GM18507 (cell line): ENCODE data around the gene PCDHGC3.
A peak's percentile ranks its signal among the peaks of the same experiment; 100 is the strongest.
"Not testable (repeated sequence)": the region's sequence is repeated elsewhere in the genome, so short reads cannot be mapped to it uniquely, and the experiment has no call there.

Experiments used
- DNase-seq: peaks from one replicate; pipeline ENCODE4 v3.0.0; 2011; ENCODE audit warnings: low read depth; ENCODE audit not compliant: insufficient read length; ENCODE audit errors: extremely low spot score
- FAIRE-seq: peaks from 2 replicates; lab custom pipeline; 2011; peaks lifted over from hg19 to GRCh38; lab: Jason Lieb, UNC

PCDHGC3 gene

DNA sequence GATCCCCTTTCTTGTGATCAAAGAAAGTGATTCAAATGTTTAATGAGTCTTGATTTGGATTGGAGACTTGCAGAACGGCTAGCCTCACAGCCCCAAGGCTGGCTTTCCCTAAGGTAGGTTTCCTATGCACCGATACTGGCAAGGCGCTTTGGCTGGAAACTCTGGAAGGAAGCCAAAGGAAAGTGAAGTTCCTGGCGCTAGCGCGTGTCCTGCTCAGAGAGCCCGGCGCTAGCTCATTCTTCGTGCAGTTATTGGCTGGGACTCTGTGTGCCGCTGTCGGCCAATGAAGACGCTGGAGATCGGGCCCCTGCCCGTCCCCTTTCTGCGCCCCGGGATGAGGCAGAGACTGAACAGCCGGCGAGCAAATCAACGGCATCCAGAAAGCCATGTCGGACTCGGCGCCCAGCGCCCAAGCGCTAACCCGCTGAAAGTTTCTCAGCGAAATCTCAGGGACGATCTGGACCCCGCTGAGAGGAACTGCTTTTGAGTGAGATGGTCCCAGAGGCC is at the start of gene PCDHGC3:
Gene PCDHGC3, plus strand, starts transcription at position 342 of the 507 bp plus-strand sequence. Its CDS starts 151 bp downstream, at position 493.
- DNase-seq (peak; percentile 67), FAIRE-seq (peak; percentile 82)

DNA sequence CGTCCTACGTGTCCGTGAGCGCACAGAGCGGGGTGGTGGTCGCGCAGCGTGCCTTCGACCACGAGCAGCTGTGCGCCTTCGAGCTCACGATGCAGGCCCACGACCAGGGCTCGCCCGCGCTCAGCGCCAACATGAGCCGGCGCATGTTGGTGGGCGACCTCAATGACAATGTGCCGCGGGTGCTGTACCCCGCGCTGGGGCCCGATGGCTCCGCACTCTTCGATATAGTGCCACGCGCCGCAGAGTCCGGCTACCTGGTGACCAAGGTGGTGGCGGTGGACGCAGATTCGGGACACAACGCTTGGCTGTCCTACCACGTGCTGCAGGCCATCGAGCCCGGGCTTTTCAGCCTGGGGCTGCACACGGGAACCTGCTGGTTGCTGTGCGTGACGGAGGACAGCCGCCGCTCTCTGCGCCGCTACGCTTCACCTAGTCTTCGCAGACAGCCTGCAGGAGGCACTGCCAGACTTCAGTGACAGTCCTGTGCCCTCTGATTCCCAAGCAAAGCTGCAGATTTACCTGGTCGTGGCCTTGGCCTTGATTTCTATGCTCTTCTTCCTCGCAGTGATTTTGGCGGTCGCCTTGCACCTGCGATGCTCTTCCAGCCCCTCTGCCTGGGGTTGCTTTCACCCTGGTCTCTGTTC is 47.9 kb upstream of the PCDHGC3 start:
- DNase-seq: no peak
- FAIRE-seq: no peak

DNA sequence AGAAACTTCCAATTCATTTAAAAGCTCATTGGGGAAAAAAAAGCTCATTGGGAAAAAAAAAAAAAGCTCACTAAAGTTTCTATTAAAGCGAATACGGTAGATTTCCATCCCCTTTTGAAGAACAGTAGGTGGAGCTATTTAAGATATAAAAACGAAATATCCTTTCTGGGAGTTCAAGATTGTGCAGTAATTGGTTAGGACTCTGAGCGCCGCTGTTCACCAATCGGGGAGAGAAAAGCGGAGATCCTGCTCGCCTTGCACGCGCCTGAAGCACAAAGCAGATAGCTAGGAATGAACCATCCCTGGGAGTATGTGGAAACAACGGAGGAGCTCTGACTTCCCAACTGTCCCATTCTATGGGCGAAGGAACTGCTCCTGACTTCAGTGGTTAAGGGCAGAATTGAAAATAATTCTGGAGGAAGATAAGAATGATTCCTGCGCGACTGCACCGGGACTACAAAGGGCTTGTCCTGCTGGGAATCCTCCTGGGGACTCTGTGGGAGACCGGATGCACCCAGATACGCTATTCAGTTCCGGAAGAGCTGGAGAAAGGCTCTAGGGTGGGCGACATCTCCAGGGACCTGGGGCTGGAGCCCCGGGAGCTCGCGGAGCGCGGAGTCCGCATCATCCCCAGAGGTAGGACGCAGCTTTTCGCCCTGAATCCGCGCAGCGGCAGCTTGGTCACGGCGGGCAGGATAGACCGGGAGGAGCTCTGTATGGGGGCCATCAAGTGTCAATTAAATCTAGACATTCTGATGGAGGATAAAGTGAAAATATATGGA is 45.2 kb upstream of the PCDHGC3 start, which contains the start of gene PCDHGA12:
Gene PCDHGA12, plus strand, starts transcription at position 176 of the 782 bp plus-strand sequence. Its CDS starts 253 bp downstream, at position 429.
- FAIRE-seq (peak; percentile 89), DNase-seq (peak; percentile 69)

DNA sequence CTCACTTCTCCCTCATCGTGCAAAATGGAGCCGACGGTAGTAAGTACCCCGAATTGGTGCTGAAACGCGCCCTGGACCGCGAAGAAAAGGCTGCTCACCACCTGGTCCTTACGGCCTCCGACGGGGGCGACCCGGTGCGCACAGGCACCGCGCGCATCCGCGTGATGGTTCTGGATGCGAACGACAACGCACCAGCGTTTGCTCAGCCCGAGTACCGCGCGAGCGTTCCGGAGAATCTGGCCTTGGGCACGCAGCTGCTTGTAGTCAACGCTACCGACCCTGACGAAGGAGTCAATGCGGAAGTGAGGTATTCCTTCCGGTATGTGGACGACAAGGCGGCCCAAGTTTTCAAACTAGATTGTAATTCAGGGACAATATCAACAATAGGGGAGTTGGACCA is 44.5 kb upstream of the PCDHGC3 start:
- DNase-seq (no peak), FAIRE-seq (peak; percentile 69)

DNA sequence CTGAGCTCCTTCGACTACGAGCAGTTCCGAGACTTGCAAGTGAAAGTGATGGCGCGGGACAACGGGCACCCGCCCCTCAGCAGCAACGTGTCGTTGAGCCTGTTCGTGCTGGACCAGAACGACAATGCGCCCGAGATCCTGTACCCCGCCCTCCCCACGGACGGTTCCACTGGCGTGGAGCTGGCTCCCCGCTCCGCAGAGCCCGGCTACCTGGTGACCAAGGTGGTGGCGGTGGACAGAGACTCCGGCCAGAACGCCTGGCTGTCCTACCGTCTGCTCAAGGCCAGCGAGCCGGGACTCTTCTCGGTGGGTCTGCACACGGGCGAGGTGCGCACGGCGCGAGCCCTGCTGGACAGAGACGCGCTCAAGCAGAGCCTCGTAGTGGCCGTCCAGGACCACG is 43.5 kb upstream of the PCDHGC3 start:
- DNase-seq, FAIRE-seq: not testable (repeated sequence)

DNA sequence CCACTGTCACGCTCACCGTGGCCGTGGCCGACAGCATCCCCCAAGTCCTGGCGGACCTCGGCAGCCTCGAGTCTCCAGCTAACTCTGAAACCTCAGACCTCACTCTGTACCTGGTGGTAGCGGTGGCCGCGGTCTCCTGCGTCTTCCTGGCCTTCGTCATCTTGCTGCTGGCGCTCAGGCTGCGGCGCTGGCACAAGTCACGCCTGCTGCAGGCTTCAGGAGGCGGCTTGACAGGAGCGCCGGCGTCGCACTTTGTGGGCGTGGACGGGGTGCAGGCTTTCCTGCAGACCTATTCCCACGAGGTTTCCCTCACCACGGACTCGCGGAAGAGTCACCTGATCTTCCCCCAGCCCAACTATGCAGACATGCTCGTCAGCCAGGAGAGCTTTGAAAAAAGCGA is 43.0 kb upstream of the PCDHGC3 start:
- not testable (repeated sequence) for FAIRE-seq, DNase-seq

DNA sequence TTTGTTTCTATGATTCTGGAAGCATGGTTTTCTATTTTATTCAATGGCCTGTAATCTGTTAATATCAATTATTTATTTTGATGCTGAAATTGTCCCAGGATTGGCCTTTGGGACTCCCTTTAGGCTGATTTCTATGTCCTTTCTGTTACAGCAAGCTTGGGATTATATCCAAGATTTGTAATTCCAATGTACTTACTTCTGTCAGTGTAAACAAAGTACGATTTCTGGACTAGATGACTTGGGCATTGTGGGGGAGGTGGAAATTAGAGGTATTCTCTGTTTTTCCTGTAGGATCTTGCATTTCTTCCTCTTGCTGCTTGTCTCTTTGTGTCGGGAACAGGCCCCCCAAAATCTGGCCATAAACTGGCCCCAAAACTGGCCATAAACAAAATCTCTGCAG is 41.8 kb upstream of the PCDHGC3 start:
- DNase-seq: no peak
- FAIRE-seq: no peak

DNA sequence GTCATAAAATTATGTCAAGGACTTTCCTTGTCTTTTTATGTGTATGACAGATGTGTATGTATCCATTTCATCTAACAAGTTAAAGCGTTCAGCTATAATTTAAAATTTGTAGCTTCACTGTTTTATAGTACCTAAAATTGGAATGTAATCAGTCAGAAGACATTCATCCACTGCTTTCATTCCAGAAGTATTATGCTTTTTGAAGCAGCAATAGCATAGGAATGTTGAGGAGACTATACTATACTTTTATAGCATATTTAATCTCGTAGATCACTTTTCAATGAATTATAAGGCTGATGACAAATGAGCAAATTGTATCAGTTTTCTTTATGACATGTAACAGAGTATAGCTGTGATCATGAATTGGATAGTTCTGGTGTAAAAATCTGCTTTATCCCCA is 38.5 kb upstream of the PCDHGC3 start:
- FAIRE-seq (no peak), DNase-seq (no peak)

DNA sequence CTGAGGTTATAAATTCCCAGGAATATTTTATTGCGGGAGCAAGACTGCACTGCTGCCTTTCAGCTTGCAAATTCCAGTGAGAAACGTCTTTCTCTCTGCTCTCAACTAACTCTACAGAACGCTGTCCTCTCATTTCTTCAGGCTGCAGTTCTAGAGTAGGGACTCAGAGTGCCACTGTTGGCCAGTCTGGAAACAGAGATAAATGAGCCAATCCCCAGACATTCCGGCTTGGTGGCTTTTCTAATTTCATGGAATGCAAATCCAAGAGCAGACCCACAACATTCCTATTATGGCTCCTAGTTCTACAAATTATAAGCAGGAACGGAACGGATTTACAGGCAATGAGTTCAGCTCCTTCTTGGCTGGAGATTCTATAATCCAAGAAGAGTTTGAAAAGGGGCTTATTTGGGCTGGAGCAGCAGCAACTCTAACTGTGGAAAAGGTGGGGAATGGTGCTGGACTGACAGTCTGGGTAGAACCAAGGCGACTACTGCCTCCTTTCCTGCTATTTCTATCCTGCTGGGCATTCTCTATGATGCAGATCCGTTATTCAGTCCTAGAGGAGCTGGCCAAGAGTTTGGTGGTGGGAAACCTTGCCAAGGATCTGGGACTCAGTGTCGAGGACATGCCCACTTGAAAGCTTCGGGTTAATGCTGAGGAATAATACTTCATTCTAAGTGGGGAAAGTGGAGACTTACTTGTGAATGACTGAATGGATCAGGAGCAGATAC is 36.2 kb upstream of the PCDHGC3 start:
- no peak for FAIRE-seq
- DNase-seq: no peak

DNA sequence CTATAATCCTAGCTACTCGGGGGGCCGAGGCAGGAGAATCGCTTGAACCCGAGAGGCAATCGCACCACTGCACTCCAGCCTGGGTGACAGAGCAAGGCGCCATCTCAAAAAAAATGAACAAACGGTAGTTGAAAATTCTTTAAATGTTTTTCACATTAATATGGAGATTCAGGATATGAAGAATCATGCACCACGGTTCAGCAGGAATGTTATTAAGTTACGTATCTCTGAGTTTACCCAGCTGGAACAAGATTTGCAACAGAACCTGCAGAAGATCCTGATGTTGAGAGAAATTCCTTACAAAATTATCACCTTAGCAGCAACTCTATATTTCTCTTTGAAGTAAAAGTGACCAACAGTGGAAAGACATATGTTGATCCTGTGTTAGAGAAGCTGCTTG is 35.4 kb upstream of the PCDHGC3 start:
- no peak for FAIRE-seq
- DNase-seq: no peak

DNA sequence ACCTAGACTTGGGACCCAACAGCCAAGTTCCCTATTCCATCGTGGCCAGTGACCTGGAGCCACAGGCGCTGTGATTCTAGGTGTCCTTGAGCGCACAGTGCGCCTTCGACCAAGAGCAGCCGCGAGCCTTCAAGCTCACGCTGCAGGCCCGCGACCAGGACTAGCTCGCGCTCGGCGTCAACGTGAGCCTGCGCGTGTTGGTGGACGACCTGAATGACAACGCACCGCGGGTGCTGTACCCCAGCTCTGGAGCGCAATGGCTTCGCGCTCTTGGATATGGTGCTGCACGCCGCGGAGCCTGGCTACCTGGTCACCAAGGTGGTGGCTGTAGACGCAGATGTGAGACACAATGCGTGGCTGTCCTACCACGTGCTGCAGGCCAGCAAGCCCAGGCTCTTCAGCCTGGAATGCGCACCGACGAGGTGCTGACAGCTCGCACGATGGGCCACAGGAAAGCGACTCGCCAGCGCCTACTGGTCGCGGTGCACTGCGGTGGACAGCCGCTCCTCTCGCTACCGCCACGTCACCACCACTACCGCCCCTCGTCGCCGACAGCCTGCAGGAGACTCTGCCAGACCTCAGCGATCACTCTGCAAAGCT is 34.1 kb upstream of the PCDHGC3 start:
- DNase-seq: no peak
- FAIRE-seq: no peak

DNA sequence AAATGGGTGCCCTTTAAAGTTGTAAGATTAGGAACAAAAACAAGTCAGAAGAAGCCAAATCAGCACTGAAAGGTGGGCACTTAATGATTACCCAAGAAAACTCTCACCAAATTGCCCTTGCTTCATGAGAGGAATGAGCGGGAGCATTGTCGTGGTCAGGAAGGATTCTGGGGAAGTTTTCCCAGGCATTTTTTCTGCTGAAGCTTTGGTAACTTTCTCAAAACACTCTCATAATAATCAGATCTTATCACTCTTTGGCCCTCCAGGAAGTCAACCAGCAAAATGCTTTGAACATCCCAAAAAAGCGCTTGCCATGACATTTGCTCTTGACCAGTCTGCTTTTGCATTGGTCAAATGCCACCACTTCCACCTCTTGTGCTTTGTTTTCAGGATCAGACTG is 10.4 kb upstream of the PCDHGC3 start:
- DNase-seq: no peak
- FAIRE-seq: no peak

DNA sequence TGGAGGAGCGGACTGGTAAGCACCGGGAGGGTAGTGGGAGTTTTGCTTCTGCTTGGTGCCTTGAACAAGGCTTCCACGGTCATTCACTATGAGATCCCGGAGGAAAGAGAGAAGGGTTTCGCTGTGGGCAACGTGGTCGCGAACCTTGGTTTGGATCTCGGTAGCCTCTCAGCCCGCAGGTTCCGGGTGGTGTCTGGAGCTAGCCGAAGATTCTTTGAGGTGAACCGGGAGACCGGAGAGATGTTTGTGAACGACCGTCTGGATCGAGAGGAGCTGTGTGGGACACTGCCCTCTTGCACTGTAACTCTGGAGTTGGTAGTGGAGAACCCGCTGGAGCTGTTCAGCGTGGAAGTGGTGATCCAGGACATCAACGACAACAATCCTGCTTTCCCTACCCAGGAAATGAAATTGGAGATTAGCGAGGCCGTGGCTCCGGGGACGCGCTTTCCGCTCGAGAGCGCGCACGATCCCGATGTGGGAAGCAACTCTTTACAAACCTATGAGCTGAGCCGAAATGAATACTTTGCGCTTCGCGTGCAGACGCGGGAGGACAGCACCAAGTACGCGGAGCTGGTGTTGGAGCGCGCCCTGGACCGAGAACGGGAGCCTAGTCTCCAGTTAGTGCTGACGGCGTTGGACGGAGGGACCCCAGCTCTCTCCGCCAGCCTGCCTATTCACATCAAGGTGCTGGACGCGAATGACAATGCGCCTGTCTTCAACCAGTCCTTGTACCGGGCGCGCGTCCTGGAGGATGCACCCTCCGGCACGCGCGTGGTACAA is 556 bp downstream of the PCDHGC3 start:
- DNase-seq (no peak), FAIRE-seq (peak; percentile 48)

DNA sequence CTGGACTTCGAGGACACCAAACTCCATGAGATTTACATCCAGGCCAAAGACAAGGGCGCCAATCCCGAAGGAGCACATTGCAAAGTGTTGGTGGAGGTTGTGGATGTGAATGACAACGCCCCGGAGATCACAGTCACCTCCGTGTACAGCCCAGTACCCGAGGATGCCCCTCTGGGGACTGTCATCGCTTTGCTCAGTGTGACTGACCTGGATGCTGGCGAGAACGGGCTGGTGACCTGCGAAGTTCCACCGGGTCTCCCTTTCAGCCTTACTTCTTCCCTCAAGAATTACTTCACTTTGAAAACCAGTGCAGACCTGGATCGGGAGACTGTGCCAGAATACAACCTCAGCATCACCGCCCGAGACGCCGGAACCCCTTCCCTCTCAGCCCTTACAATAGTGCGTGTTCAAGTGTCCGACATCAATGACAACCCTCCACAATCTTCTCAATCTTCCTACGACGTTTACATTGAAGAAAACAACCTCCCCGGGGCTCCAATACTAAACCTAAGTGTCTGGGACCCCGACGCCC is 1.3 kb downstream of the PCDHGC3 start:
- DNase-seq (no peak), FAIRE-seq (no peak)

DNA sequence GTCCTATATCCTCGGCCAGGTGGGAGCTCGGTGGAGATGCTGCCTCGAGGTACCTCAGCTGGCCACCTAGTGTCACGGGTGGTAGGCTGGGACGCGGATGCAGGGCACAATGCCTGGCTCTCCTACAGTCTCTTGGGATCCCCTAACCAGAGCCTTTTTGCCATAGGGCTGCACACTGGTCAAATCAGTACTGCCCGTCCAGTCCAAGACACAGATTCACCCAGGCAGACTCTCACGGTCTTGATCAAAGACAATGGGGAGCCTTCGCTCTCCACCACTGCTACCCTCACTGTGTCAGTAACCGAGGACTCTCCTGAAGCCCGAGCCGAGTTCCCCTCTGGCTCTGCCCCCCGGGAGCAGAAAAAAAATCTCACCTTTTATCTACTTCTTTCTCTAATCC is 2.0 kb downstream of the PCDHGC3 start:
- DNase-seq: no peak
- no peak for FAIRE-seq

DNA sequence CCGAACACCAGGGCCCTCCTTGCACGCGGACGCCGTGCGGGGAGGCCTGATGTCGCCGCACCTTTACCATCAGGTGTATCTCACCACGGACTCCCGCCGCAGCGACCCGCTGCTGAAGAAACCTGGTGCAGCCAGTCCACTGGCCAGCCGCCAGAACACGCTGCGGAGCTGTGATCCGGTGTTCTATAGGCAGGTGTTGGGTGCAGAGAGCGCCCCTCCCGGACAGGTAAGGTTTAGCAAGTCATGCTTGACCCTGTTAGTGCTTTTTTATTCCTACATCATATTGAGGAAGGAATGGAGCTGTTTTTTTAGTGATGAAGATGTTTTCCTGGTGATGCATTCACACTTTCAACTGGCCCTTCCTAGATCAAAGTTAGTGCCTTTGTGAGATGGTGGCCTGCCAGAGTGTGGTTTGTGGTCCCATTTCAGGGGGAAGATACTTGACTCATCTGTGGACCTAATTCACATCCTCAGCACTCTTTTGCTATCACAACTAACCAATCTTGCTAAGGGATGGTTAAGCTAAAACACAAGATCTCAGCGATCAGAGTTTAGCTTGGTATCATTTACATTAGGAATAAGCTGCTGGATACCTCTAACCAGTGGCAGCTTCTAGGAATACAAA is 2.7 kb downstream of the PCDHGC3 start:
- DNase-seq: no peak
- FAIRE-seq: no peak

DNA sequence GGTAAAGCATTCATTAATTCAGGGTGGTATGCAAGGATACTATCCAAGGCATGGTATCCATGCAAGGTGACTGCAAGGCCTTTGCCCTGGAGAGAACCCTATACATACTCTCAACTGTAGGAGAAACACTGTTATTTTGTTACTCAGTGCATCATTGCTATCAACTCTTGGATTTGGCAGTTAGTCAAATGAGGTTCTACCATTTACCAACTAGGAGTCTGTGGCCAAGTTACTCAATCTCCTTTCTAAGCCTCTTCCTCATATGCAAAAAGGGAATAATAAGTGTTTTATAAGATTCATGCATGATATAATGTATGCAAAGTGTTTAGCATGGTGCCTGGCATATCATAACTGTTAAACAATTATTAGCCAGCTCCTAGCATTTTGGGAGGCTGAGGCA is 4.0 kb downstream of the PCDHGC3 start:
- DNase-seq (no peak), FAIRE-seq (no peak)

DNA sequence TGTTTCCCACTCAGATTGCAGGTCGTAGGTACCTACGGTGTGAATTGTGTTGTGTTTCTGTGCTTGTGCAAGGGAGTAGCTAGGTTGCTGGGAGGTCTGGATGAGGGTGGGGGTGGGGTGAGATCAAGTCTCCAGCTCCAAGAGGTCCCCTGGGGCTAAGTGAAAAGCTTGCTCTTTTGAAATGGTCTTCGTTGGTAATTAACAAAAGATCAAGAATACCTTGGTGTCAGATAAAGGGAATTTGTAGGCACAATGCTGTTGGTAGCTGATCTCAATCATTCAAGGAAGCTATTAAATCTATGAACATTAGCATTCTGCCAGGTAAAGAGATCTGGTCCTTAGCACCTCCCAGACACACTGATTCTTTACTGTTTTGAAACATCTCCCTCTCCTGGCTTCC is 8.1 kb downstream of the PCDHGC3 start:
- DNase-seq (no peak), FAIRE-seq (no peak)

DNA sequence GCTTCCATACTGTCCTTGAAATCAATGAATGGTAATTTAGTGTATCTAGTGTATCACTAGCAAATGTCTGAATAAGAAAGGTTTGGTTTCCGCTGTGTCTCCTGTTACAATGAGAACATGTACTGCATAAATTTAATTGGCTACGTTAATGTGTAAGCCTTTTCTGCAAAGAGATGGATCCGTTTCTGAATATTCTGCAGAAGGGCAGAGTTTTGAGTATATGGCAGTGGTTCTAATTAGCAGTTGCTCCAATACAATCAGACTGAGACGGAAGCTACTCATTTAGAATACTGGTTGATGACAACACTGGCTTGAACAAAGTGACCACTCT is 8.5 kb downstream of the PCDHGC3 start:
- no peak for FAIRE-seq

More for the DNA sequence above, 8.5 kb downstream of the PCDHGC3 start:
- DNase-seq: no peak
